ENCODE data around the gene EIF3I.

The EIF3I gene

GRCh38 chr1:32221980-32222755, at the start of gene EIF3I, which contains the start of gene TMEM234:
EIF3I (plus strand) TSS chr1:32222407; CDS start chr1:32222442, 35 bp downstream.
TMEM234 (minus strand) TSS chr1:32222353; CDS start chr1:32222322, 31 bp downstream.
- peak; percentile 78 for DNase-seq

GRCh38 chr1:32172621-32173245, 49.5 kb upstream of the EIF3I start:
- peak; percentile 18 for DNase-seq

DNA sequence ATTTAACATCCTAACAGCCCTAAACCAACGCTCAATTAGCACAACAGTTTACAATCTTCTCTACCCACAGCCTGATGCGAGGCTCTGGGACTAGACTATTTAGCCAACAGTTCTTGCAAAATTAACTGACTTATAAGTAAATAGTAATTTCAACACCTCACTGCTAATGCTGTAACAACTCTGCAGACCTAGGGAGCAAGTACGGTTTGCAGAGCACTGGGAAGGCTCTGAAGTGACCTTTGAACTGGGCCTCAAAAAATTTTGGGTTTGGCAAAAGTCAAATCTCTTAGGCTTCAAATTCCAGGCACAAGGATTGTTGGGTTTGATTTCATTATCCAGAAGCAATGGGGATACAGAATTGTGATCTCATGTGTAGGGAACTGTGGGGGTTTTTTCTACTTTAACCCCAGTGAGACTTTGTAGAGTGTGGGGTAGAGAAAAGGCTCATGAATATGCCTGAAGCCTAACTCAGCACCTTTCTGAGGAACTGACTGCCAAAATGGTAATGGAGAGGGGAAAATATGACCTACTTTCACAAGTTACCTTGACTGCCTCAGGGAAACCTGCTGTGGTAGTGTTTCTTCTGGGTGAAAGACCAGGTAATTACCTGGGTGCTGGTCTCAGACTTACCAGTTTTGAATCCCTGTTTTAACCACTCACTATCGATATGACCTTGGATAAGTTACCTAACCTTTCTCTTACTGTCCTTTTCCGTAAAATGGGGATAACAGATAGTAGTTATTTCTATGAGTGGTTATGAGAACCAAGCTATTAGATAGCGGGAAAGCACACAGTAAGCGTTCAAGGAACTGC, 43.6 kb upstream of the EIF3I start:
- no peak for DNase-seq

DNA sequence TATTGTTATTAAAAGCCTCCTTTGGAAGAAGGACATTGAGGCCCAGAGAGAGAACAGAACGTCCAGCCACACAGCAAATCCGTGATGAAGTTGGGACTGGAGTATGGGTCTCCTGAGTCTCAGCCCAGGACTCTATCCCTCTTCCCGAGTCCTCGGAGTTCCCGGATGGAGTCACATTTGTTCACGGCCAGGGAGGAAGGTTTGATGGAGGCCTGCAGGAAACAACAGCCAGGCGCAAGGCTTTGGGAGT, 43.1 kb upstream of the EIF3I start:
- no peak for DNase-seq

DNA sequence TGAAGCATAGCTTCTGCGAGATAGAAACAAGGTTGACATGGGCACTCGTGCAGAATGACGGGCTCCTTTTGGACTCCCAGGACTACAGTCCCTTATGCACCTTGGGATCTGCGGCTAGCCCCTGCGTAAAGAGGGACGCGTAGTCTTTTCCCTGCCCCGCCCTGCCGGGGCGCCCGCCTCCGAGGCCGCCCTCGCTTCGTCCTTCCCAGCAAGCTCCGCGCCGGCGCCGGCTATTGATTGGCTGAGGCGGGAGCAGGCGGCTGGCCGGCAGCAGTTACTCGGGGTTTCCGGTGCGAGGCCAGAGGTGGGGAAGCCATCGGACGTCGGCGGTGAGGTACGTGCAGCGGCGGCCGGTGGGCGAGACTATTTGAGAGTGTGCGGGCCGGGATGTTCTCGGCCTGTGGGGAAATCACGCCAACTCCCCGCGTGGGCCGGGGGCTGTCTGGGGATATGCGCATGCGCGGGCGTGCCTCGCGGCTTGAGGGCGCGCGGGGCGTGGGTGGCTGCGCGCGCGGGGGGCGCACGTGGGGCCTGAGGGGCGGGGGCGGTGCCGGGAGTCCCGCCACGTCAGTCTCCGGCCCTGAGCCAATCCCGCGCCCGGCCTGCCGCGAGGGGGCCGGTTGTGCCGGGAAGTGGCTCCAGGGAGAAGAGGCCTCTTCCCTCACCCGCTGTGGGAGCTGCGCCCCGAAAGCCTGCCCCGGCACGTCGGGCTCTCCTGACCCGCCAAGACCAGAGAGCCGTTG, 42.6 kb upstream of the EIF3I start, which contains the start of gene TXLNA:
Gene TXLNA, plus strand, starts transcription at position 233 of the 743 bp plus-strand sequence. CDS start 671 bp downstream, outside the sequence.
- peak; percentile 80 for DNase-seq

DNA sequence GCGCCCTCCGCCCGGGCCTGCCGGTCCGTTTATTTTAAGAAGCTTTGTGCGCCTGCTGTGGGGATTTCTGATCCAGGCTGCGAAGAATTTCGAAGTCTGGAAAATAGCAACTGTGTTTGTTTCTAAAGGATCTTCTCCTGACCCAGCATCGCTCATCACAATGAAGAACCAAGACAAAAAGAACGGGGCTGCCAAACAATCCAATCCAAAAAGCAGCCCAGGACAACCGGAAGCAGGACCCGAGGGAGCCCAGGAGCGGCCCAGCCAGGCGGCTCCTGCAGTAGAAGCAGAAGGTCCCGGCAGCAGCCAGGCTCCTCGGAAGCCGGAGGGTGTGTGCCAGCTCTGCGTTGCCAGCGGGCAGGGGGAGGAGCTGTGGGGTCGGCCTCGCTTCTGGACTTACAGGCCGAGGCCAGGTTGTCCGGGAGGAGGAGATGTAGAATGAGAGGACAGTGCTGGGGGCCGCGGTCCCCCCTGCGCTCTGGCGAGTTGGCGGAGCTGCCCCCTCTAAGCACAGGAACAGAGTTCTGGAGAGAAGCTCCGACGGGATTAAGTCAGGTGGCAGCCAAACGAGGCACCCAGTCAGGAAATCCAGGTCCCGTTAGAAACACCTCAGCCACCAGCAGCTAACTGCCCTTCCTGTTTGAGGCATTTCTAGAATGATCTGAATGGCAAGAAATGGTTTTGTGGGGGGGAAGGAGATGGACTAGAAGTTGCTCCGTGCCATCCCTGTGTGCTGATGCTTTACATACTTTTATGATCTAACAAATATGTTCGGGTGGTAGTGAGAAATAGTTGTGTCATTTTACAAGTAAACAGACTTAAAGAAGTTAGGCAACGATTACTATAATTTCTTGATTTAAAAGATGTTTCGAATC, 41.8 kb upstream of the EIF3I start:
- peak; percentile 68 for DNase-seq

DNA sequence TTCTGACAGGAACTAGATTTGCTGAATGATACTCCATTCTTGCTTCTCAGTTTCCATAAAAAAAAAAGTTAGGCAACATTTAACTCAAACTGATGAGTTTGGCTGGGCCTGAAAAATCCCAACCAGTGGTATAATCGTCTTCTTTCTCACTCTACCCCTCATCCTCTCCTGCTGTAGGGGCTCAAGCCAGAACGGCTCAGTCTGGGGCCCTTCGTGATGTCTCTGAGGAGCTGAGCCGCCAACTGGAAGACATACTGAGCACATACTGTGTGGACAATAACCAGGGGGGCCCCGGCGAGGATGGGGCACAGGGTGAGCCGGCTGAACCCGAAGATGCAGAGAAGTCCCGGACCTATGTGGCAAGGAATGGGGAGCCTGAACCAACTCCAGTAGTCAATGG, 41.1 kb upstream of the EIF3I start:
- no peak for DNase-seq

- no peak for DNase-seq
These were observed 40.6 kb upstream of the EIF3I start for GRCh38 chr1:32181563-32181962.

DNA sequence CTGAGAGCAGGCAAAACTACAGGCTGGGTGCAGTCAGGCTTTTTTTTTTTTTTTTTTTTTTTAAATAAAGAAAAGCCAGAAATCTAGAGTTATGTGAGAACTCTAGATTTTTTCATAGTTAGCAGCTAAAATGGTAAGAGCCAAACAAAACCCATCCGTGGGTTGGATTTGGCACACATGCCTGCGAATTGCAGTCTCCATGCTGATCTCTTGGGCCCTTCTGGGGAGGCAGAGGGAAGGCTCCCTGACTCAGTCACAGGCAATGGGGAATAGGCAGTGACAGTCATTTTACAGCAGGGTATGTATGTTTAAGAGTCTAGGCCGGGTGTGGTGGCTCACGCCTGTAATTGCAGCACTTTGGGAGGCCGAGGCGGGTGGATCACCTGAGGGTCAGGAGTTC, 40.1 kb upstream of the EIF3I start:
- no peak for DNase-seq

DNA sequence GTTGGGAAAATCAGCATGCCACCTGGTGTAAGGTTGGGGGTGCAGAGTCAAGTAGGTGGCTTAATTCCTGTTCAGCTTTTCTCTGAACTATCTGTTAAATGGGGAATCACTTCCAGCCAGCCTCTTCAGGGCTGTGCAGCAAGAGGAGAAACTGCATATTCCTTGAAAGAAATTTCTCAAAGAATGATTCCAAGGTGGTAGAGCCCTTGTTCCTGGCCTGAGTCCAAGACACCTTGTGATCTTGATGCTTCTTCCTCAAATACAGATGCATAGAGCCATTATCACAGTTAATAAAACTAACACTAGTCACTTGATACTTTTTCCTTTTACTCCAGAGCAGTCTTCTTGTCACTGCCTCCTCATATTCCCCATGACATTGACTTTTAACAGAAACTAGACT, 37.6 kb upstream of the EIF3I start:
- DNase-seq, result no peak

GRCh38 chr1:32186077-32186476, 36.1 kb upstream of the EIF3I start:
- DNase-seq, result no peak

DNA sequence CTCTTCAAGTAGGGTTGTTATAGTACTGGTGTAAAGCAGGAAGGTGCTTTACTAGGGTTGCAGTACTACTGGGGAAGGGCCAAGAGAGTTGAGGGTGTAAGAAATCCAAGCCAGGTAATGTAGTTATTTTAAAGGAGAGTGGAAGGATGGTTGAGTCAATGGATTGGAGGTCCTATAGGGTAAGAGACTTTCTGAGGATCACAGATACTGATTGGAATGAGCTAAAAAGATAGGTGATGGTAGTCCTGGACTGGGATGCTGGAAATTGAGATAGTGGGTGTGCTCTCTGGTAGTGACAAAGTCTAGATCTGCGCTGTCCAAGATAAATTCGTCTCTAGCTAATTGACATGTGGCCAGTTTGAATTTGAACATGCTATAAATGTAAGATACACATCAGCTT, 35.7 kb upstream of the EIF3I start:
- DNase-seq, result no peak

DNA sequence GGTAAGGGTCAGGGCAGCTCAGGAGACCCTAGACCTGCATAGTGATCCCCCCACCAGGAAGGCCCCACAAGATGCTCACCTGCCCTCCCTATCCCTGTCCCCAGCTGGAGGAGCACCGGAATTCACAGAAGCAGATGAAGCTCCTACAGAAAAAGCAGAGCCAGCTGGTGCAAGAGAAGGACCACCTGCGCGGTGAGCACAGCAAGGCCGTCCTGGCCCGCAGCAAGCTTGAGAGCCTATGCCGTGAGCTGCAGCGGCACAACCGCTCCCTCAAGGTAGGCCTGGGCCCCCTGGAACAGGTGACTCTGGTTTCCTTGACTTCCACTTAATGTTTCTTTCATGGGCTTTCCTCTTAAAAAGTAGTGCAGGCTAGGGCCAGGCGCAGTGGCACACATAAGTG, 34.4 kb upstream of the EIF3I start:
- no peak for DNase-seq

GRCh38 chr1:32192220-32192948, 29.8 kb upstream of the EIF3I start:
- no peak for DNase-seq

GRCh38 chr1:32194984-32195383, 27.2 kb upstream of the EIF3I start:
- no peak for DNase-seq

GRCh38 chr1:32195531-32195930, 26.7 kb upstream of the EIF3I start:
- no peak for DNase-seq

- no peak for DNase-seq
These were observed 26.0 kb upstream of the EIF3I start for GRCh38 chr1:32195972-32196823.

- no peak for DNase-seq
These were observed 25.1 kb upstream of the EIF3I start for GRCh38 chr1:32197074-32197473.

DNA sequence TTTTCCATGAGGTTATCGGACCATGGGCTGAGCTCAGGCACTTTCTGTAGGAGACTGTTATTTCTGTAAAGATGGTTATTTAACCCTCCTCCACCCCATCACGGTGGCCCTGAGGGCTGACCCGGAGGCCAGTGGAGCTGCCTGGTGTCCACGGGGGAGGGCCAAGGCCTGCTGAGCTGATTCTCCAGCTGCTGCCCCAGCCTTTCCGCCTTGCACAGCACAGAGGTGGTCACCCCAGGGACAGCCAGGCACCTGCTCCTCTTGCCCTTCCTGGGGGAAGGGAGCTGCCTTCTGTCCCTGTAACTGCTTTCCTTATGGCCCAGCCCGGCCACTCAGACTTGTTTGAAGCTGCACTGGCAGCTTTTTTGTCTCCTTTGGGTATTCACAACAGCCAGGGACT, 24.4 kb upstream of the EIF3I start:
- DNase-seq, result no peak
